GM12878 (cell line): ENCODE results near the gene FRMD3. TPM values are rescaled to one million over a fixed set of nuclear protein-coding genes. Genes with fewer than 3 reads are reported as not detected.

Source experiments
- ATAC-seq: fragments of 200-7000 bp; cut with Tn5 transposase; 3 replicates; pipeline ENCODE4 v1.9.1; 2020; ENCODE audit warnings: mild to moderate bottlenecking, moderate library complexity
- BruUV-seq: library from RNA; stranded (reverse); fragments of 400-500 nt; replicated peaks from 2 replicates; lab custom pipeline; 2021; lab: Mats Ljungman, UMichigan
- CTCF ChIA-PET: fragments of 300-600 bp; sonication (Branson Sonifier 250); formaldehyde crosslinking; extraction: SDS; loops from one replicate; lab custom pipeline; 2021; ENCODE audit warnings: inconsistent platforms; lab: Yijun Ruan, JAX
- POLR2A ChIA-PET: fragments of 350-600 bp; formaldehyde crosslinking; extraction: SDS; loops from one replicate; lab custom pipeline; 2021; ENCODE audit warnings: inconsistent platforms; lab: Charles Lee
- RAD21 ChIA-PET: fragments of 300-600 bp; sonication (Branson Sonifier 250); formaldehyde crosslinking; loops from one replicate; lab custom pipeline; 2023; ENCODE audit warnings: antibody characterized with exemption; ENCODE audit not compliant: unreplicated experiment; lab: Charles Lee
- SMC1A ChIA-PET: fragments of 300-600 bp; sonication (Branson Sonifier 250); formaldehyde crosslinking; loops from one replicate; lab custom pipeline; 2023; ENCODE audit not compliant: unreplicated experiment, uncharacterized antibody; lab: Charles Lee
- DNase-seq: peaks from one replicate; pipeline ENCODE4 v3.0.0-alpha.2; 2011; ENCODE audit warnings: low read depth, low spot score
- FAIRE-seq: peaks from 3 replicates; lab custom pipeline; 2011; peaks lifted over from hg19 to GRCh38; lab: Jason Lieb, UNC
- H2AFZ ChIP-seq: 2 replicates; pipeline ENCODE4 v1.6.0; 2011; ENCODE audit warnings: low read depth, low read length, control low read depth; ENCODE audit not compliant: control insufficient read depth
- H3K27ac ChIP-seq: 2 replicates; pipeline ENCODE4 v1.5.1; 2011; ENCODE audit warnings: control low read depth; ENCODE audit not compliant: control insufficient read depth, insufficient read depth
- H3K27me3 ChIP-seq, 2 experiments: replicated peaks in 1 of 2; 2 replicates each; pipeline versions ENCODE4 v1.6.0 to v1.6.1; 2011; ENCODE audit warnings: low read length in 1 of 2; ENCODE audit not compliant: control insufficient read depth in 2 of 2, insufficient read depth in 2 of 2
- H3K36me3 ChIP-seq, 2 experiments: 2 replicates each; pipeline ENCODE4 v1.5.1; 2011; ENCODE audit warnings: low read length in 1 of 2; ENCODE audit not compliant: control insufficient read depth in 2 of 2, insufficient read depth in 2 of 2
- H3K4me1 ChIP-seq: 2 replicates; pipeline ENCODE4 v1.6.1; 2011; ENCODE audit warnings: mild to moderate bottlenecking, low read length, moderate library complexity, mixed read lengths; ENCODE audit not compliant: control insufficient read depth, insufficient read depth
- H3K4me2 ChIP-seq: 2 replicates; pipeline ENCODE4 v1.6.0; 2011; ENCODE audit warnings: control low read depth; ENCODE audit not compliant: control insufficient read depth, insufficient read depth
- H3K4me3 ChIP-seq: fragments of 200-600 bp; sonication (generic); 2 replicates; pipeline ENCODE4 v1.5.1; 2016
- H3K79me2 ChIP-seq: 2 replicates; pipeline ENCODE4 v1.6.0; 2011; ENCODE audit warnings: low read length; ENCODE audit not compliant: control insufficient read depth, insufficient read depth
- H3K9ac ChIP-seq: 2 replicates; pipeline ENCODE4 v1.8.0; 2011; ENCODE audit warnings: low read length, control low read depth, mixed read lengths; ENCODE audit not compliant: control insufficient read depth, insufficient read depth
- H3K9me3 ChIP-seq: replicated peaks from 3 replicates; pipeline ENCODE4 v1.5.1; 2011; ENCODE audit warnings: mild to moderate bottlenecking, low read length; ENCODE audit not compliant: control insufficient read depth, insufficient read depth
- H4K20me1 ChIP-seq: 2 replicates; pipeline ENCODE4 v1.6.0; 2011; ENCODE audit not compliant: control insufficient read depth, insufficient read depth
- HSF1 ChIP-seq: fragments of 150-350 bp; IDR thresholded peaks from 2 replicates; pipeline ENCODE4 v1.6.1; 2014; ENCODE audit warnings: mild to moderate bottlenecking, low read depth, low read length
- MAX ChIP-seq: IDR thresholded peaks from 2 replicates; pipeline ENCODE4 v1.6.1; 2012; ENCODE audit warnings: low read depth, low read length, improper control_type of control experiment
- MEF2A ChIP-seq: IDR thresholded peaks from 2 replicates; pipeline ENCODE4 v1.6.1; 2011; ENCODE audit warnings: low read depth, mild to moderate bottlenecking, low read length, moderate library complexity; ENCODE audit not compliant: insufficient read depth
- NKRF ChIP-seq: fragments of 450-650 bp; conservative IDR thresholded peaks from 2 replicates; pipeline ENCODE4 v1.6.1; 2017; ENCODE audit warnings: mild to moderate bottlenecking, moderate library complexity
- RCOR1 ChIP-seq: conservative IDR thresholded peaks from 2 replicates; pipeline ENCODE4 v1.6.1; 2012; ENCODE audit warnings: low read depth, low read length, improper control_type of control experiment
- SMARCA5 ChIP-seq: fragments of 450-650 bp; IDR thresholded peaks from 2 replicates; pipeline ENCODE4 v1.6.1; 2017; ENCODE audit warnings: mild to moderate bottlenecking
- ZBED1 ChIP-seq: IDR thresholded peaks from 2 replicates; pipeline ENCODE4 v1.6.1; 2016; ENCODE audit warnings: borderline replicate concordance
- WGBS: methylation state at CpG from one replicate; pipeline ENCODE4 v1.1.6; 2016; ENCODE audit warnings: low lambda C conversion rate; ENCODE audit not compliant: insufficient replicate concordance, insufficient coverage; ENCODE audit errors: missing lambda C conversion rate; 5-methylcytosine and 5-hydroxymethylcytosine counted together
- in situ Hi-C: fragments of 300-500 bp; cut with MboI; formaldehyde crosslinking; loops from 9 replicates; pipeline ENCODE4 v1.14.3; 2018; ENCODE audit warnings: mixed read lengths
- intact Hi-C: fragments of 100-400 bp; cut with micrococcal nuclease; formaldehyde crosslinking; loops from one replicate; pipeline ENCODE4 v1.14.2; 2022; ENCODE audit not compliant: unreplicated experiment
- polyA plus RNA-seq, 11 experiments: library from polyadenylated mRNA; depleted of rRNA in 4 of 11; unstranded in 6 of 11; stranded (reverse) in 5 of 11; fragments of >200 nt; fragmentation: Nextera tagmentation in 4 of 11; fragmentation: Illumina TruSeq in 1 of 11; extraction: Ambion mirVana in 4 of 11; extraction: Trizol in 1 of 11; gene quantifications; 1 replicate in 1 of 11; 2 replicates in 10 of 11; pipeline versions ENCODE4 v1.2.1 to v1.2.3, GENCODE V29; 2011 to 2016; ENCODE audit warnings: inconsistent platforms in 2 of 11, missing spikeins in 2 of 11, low read depth in 1 of 11
- total RNA-seq, 4 experiments: library from RNA; depleted of rRNA in 3 of 4; stranded (reverse); fragments of >200 nt in 3 of 4; fragmentation: Illumina TruSeq in 1 of 4; extraction: Trizol in 1 of 4; gene quantifications; 2 replicates each; pipeline versions ENCODE4 v1.2.1 to v1.2.3, GENCODE V29; 2013 to 2021
- TF ChIP-seq, protein P1 (sequence below): IDR thresholded peaks from 2 replicates; pipeline ENCODE4 v1.6.1; 2011; ENCODE audit warnings: low read depth, mild to moderate bottlenecking, low read length, moderate library complexity, borderline replicate concordance; ENCODE audit errors: extremely low read depth
- TF ChIP-seq, protein P2 (sequence below): IDR thresholded peaks from 2 replicates; pipeline ENCODE4 v1.6.1; 2011; ENCODE audit warnings: mild to moderate bottlenecking, low read depth, low read length, moderate library complexity; ENCODE audit not compliant: insufficient replicate concordance
- TF ChIP-seq, protein P3 (sequence below): fragments of 450-650 bp; IDR thresholded peaks from 2 replicates; pipeline ENCODE4 v1.6.1; 2016; ENCODE audit warnings: mild to moderate bottlenecking

FRMD3 gene
- total and polyA plus RNA-seq, 10 of the 15 experiments (the other 5 are each of a cell fraction or from before 2014, with no cell fraction given) = 0.04 to 0.68 (median 0.21) TPM; not detected in 1

- TF ChIP-seq, protein P1, sequence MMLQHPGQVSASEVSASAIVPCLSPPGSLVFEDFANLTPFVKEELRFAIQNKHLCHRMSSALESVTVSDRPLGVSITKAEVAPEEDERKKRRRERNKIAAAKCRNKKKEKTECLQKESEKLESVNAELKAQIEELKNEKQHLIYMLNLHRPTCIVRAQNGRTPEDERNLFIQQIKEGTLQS = no peak
- TF ChIP-seq MAX (no peak), SMARCA5 (no peak), HSF1 (no peak), RCOR1 (no peak)
These were observed 165.2 kb downstream of the FRMD3 start (continued) for GRCh38 chr9:83372957-83373356.

GRCh38 chr9:83367326-83367725 is 170.9 kb downstream of the FRMD3 start:
- WGBS = 5% methylated on average over 2 of the region's 2 CpGs

More at GRCh38 chr9:83367326-83367725, 170.9 kb downstream of the FRMD3 start:
- H3K27me3 ChIP-seq = no peaks in the 10 kb centered on the region
- ChIA-PET POLR2A (no interaction called here), SMC1A (no interaction called here), CTCF (interaction anchor here (1.0 to 1.7 kb wide), 2 partner anchors 32 to 175 kb away, joined by 3 to 5 read pairs; no protein-coding TSS in a partner anchor), RAD21 (interaction anchor here (2.3 kb wide), 1 partner anchor 177 kb away, joined by 4 read pairs; no protein-coding TSS in a partner anchor)
- no peak for TF ChIP-seq MEF2A
- TF ChIP-seq ZBED1 = no peak
- TF ChIP-seq, protein P2, sequence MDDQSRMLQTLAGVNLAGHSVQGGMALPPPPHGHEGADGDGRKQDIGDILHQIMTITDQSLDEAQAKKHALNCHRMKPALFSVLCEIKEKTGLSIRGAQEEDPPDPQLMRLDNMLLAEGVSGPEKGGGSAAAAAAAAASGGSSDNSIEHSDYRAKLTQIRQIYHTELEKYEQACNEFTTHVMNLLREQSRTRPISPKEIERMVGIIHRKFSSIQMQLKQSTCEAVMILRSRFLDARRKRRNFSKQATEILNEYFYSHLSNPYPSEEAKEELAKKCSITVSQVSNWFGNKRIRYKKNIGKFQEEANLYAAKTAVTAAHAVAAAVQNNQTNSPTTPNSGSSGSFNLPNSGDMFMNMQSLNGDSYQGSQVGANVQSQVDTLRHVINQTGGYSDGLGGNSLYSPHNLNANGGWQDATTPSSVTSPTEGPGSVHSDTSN = no peak
- TF ChIP-seq, protein P3, sequence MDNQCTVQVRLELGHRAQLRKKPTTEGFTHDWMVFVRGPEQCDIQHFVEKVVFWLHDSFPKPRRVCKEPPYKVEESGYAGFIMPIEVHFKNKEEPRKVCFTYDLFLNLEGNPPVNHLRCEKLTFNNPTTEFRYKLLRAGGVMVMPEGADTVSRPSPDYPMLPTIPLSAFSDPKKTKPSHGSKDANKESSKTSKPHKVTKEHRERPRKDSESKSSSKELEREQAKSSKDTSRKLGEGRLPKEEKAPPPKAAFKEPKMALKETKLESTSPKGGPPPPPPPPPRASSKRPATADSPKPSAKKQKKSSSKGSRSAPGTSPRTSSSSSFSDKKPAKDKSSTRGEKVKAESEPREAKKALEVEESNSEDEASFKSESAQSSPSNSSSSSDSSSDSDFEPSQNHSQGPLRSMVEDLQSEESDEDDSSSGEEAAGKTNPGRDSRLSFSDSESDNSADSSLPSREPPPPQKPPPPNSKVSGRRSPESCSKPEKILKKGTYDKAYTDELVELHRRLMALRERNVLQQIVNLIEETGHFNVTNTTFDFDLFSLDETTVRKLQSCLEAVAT = no peak
- TF ChIP-seq NKRF = no peak
- no peak overlapping the region for H2AFZ ChIP-seq
- H3K27ac ChIP-seq = no peak overlapping the region
- no peaks in the 10 kb centered on the region for H4K20me1 ChIP-seq
- H3K4me2 ChIP-seq = no peak overlapping the region
- no peaks in the 10 kb centered on the region for H3K36me3 ChIP-seq
- ATAC-seq = no peak
- DNase-seq = no peak
- in situ Hi-C loops (no loop called here), intact Hi-C loops (no loop called here)
- H3K9ac ChIP-seq = no peak overlapping the region
- no peak overlapping the region for H3K4me3 ChIP-seq
- H3K9me3 ChIP-seq = no peaks in the 10 kb centered on the region
- H3K4me1 ChIP-seq = no peaks in the 10 kb centered on the region
- no TSS peak for BruUV-seq
- no peak for FAIRE-seq
- H3K79me2 ChIP-seq = no peaks in the 10 kb centered on the region
